GM21390 (cell line): ENCODE results near the gene CFAP74.
"Not testable (repeated sequence)": the region's sequence is repeated elsewhere in the genome, so short reads cannot be mapped to it uniquely, and the experiment has no call there.

Experiments
- ATAC-seq: cut with Tn5 transposase; IDR thresholded peaks from one replicate; pipeline ENCODE4 v1.9.1; 2021; ENCODE audit not compliant: unreplicated experiment

The CFAP74 gene

GRCh38 chr1:1899967-1900327 is 103.6 kb downstream of the CFAP74 start:
- no peak for ATAC-seq

GRCh38 chr1:1899266-1899966 is 104.2 kb downstream of the CFAP74 start:
- no peak for ATAC-seq

- ATAC-seq: no peak
Observed at GRCh38 chr1:1898246-1898933, 105.2 kb downstream of the CFAP74 start.

- no peak for ATAC-seq
Observed at GRCh38 chr1:1895456-1896336, 107.9 kb downstream of the CFAP74 start.

GRCh38 chr1:1895060-1895418 is 108.5 kb downstream of the CFAP74 start:
- no peak for ATAC-seq

GRCh38 chr1:1894354-1895059 is 109.1 kb downstream of the CFAP74 start:
- no peak for ATAC-seq

- ATAC-seq: no peak
Observed at GRCh38 chr1:1893997-1894353, 109.6 kb downstream of the CFAP74 start.

GRCh38 chr1:1893291-1893985 is 110.1 kb downstream of the CFAP74 start:
- ATAC-seq: no peak

GRCh38 chr1:1892763-1893120 is 110.8 kb downstream of the CFAP74 start:
- no peak for ATAC-seq

- no peak for ATAC-seq
Observed at GRCh38 chr1:1892079-1892762, 111.4 kb downstream of the CFAP74 start.

GRCh38 chr1:1891349-1892078 is 112.1 kb downstream of the CFAP74 start:
- ATAC-seq: no peak

- ATAC-seq: peak; percentile 59
Observed at GRCh38 chr1:1890506-1891348, 112.9 kb downstream of the CFAP74 start, which contains the start of gene GNB1. GNB1 (minus strand) TSS chr1:1891087; CDS start chr1:1825453, 65,634 bp downstream.

GRCh38 chr1:1889847-1890505 is 113.6 kb downstream of the CFAP74 start:
- peak; percentile 35 for ATAC-seq

GRCh38 chr1:1889090-1889750 is 114.4 kb downstream of the CFAP74 start:
- ATAC-seq: no peak

- ATAC-seq: not testable (repeated sequence)
Observed at GRCh38 chr1:1883890-1884289, 119.7 kb downstream of the CFAP74 start.

GRCh38 chr1:1883092-1883873 is 120.3 kb downstream of the CFAP74 start:
- no peak for ATAC-seq

GRCh38 chr1:1881727-1882126 is 121.9 kb downstream of the CFAP74 start:
- ATAC-seq: no peak
